Tibial artery (tissue), 4 donors: Measurements from ENCODE around the gene GADD45A.

Experiments
- DNase-seq, 2 donors: peaks; one replicate each; pipeline ENCODE4 v3.0.0-alpha.2; 2019
- H3K27ac ChIP-seq, 2 donors: fragments of 200-600 bp; sonication (generic) in 1 of 2; 1 replicate in 1 of 2; 2 replicates in 1 of 2; pipeline ENCODE4 v1.5.1; 2018 to 2019; ENCODE audit warnings: mild to moderate bottlenecking in 1 of 2
- H3K27me3 ChIP-seq, 2 donors: fragments of 200-600 bp; sonication (generic) in 1 of 2; one replicate each; pipeline versions ENCODE4 v1.5.1 to v1.6.0; 2016 to 2019
- H3K36me3 ChIP-seq, 3 donors: fragments of 200-600 bp; sonication (generic) in 2 of 3; one replicate each; pipeline ENCODE4 v1.5.1; 2016 to 2019; ENCODE audit warnings: mild to moderate bottlenecking in 2 of 3
- H3K4me1 ChIP-seq, 4 donors: fragments of 200-600 bp; sonication (generic) in 2 of 4; 1 replicate in 3 of 4; 2 replicates in 1 of 4; pipeline ENCODE4 v1.5.1; 2016 to 2019
- H3K4me3 ChIP-seq, 2 donors: fragments of 200-600 bp; sonication (generic) in 1 of 2; 1 replicate in 1 of 2; 2 replicates in 1 of 2; pipeline ENCODE4 v1.5.1; 2018 to 2019; ENCODE audit warnings: mild to moderate bottlenecking in 2 of 2
- H3K9me3 ChIP-seq, 3 donors: fragments of 200-600 bp; sonication (generic) in 1 of 3; one replicate each; pipeline ENCODE4 v1.5.1; 2016 to 2019
- intact Hi-C: fragments of 100-400 bp; cut with DNase I; formaldehyde crosslinking; loops from one replicate; pipeline ENCODE4 v1.15.0; 2023; ENCODE audit warnings: low total_unique reads
- TF ChIP-seq, protein P1 (sequence below), 2 experiments: fragments of 200-600 bp in 1 of 2; fragments of 450-650 bp in 1 of 2; IDR thresholded peaks; one replicate each; pipeline ENCODE4 v1.5.1; 2017 to 2019; ENCODE audit warnings: antibody characterized with exemption in 2 of 2, mild to moderate bottlenecking in 1 of 2, moderate library complexity in 1 of 2

The GADD45A gene

DNA sequence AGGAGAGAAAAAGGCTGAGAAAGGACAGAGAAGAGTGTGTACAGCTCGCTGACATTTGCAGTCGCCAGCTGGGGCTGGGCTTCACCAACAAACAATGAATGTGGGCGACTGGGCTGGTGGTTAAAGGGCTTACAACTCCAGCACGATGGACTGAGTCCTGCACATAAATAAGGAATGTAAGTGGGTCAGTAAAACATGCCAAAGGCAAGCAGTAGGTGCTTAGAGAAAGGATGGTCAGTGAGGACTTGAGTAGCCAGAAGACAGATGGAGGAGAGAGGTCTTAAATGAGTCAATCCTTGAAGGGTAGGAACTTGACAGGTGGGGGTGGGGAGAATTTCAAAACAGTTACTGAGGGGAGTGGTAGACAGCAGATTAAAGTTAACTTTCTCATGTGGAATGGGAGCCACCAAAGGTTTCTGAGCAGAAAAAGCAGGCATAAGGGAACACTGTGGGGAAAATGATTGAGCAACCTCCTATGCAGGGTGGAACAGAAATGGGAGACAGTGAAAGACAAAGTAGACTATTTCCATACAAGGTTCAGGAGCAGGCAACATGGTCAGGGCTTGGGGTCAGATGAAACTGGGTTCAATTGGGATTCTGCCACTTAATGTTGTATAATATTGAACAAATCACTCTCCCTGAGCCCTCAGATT lies 37.4 kb downstream of the GADD45A start:
- peaks cover 0 to 83% (median 44%) of the 10 kb centered on the region in 4 donors for H3K4me1 ChIP-seq
- H3K9me3 ChIP-seq: no peaks in the 10 kb centered on the region
- peak overlapping the region; percentile 64 to 74 for H3K27ac ChIP-seq
- intact Hi-C loops: no loop called here
- no peaks in the 10 kb centered on the region for H3K27me3 ChIP-seq
- TF ChIP-seq, protein P1, sequence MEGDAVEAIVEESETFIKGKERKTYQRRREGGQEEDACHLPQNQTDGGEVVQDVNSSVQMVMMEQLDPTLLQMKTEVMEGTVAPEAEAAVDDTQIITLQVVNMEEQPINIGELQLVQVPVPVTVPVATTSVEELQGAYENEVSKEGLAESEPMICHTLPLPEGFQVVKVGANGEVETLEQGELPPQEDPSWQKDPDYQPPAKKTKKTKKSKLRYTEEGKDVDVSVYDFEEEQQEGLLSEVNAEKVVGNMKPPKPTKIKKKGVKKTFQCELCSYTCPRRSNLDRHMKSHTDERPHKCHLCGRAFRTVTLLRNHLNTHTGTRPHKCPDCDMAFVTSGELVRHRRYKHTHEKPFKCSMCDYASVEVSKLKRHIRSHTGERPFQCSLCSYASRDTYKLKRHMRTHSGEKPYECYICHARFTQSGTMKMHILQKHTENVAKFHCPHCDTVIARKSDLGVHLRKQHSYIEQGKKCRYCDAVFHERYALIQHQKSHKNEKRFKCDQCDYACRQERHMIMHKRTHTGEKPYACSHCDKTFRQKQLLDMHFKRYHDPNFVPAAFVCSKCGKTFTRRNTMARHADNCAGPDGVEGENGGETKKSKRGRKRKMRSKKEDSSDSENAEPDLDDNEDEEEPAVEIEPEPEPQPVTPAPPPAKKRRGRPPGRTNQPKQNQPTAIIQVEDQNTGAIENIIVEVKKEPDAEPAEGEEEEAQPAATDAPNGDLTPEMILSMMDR (IDR thresholded peaks at IDR 0.05): no peak
- DNase-seq: no peak
- no peak overlapping the region for H3K4me3 ChIP-seq
- no peaks in the 10 kb centered on the region for H3K36me3 ChIP-seq

DNA sequence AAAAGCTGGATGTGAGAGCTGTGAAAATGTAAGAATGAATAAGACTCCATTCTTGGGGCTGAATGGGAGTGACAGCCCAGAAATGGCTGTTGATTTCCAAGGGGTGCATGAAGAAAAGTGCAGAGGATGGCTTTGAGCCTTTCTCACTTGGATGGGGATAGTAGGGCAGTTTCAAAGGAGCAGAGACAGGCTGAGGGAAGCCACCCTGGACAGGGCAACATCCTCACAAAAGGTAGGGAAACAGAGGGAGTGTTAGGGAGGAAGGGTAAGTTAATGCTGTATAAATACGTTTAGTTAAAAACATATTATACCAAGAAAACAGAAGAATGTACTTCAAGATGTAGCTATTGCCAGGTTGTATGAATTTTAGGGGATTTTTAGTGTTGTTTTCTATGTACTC lies 38.1 kb downstream of the GADD45A start:
- intact Hi-C loops: no loop called here
- H3K27ac ChIP-seq: peak overlapping the region; percentile 64 to 74
- TF ChIP-seq, protein P1 (IDR thresholded peaks at IDR 0.05): no peak
- no peaks in the 10 kb centered on the region for H3K27me3 ChIP-seq
- no peak for DNase-seq
- no peak overlapping the region for H3K4me3 ChIP-seq
- H3K9me3 ChIP-seq: no peaks in the 10 kb centered on the region
- peaks cover 0 to 77% (median 44%) of the 10 kb centered on the region in 4 donors for H3K4me1 ChIP-seq
- H3K36me3 ChIP-seq: no peaks in the 10 kb centered on the region

DNA sequence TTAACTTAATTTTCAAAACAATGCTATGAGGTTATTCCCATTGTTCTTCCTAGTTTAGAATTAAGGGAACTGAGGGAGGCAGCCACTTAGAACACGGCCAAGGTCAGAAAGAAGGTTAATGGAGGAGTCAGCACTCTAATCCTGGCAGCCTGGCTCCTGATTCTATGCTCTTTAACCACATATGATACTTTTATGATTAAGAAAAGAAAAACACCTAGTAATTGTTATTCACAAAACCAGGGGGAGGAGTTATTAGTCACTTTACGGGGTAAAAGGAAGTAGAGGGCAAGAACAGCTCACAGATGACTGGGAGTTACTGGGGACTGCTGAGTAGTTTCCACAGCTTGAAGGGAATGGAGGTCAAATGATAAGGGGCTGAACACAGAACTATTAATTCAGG lies 38.6 kb downstream of the GADD45A start:
- Histone ChIP-seq H3K4me1 (peaks cover 0 to 76% (median 43%) of the 10 kb centered on the region in 4 donors), H3K9me3 (no peaks in the 10 kb centered on the region), H3K27me3 (no peaks in the 10 kb centered on the region), H3K36me3 (no peaks in the 10 kb centered on the region), H3K27ac (peak overlapping the region; percentile 64 to 74), H3K4me3 (no peak overlapping the region)
- intact Hi-C loops: no loop called here
- no peak for DNase-seq
- TF ChIP-seq, protein P1 (IDR thresholded peaks at IDR 0.05): no peak

DNA sequence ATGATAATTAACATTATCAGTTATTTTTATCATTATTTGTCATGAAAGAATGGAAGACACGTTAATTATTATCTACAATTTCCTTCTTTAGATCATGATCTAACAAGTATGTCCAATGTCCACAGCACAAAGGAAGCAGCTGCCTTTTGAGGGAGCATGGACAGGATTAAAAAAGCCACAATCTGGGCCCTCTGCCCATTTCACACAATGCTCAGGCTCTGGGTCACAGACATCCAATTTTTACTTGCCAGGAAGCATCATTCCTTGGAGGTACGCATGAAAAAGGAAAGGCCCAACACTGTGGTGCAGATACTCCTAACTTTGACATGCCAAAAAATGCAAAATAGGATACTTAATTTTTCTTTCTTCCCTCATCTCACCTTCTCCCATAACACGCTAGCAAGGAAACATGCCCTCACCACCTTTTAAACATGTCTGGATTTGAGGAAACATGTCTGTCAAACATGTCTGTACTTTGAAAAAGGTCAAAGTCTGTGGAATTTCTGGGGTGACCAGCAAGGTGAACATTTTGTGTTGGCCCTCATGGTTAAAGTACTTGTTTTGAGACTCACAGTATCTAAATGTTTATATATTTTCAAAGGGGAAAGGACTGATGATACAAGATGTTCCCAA lies 40.0 kb downstream of the GADD45A start:
- Histone ChIP-seq H3K27me3 (no peaks in the 10 kb centered on the region), H3K27ac (peak overlapping the region; percentile 64 to 74), H3K4me3 (no peak overlapping the region), H3K36me3 (no peaks in the 10 kb centered on the region), H3K4me1 (peaks cover 0 to 71% (median 39%) of the 10 kb centered on the region in 4 donors), H3K9me3 (no peaks in the 10 kb centered on the region)
- intact Hi-C loops: no loop called here
- DNase-seq: no peak
- TF ChIP-seq, protein P1 (IDR thresholded peaks at IDR 0.05): no peak

DNA sequence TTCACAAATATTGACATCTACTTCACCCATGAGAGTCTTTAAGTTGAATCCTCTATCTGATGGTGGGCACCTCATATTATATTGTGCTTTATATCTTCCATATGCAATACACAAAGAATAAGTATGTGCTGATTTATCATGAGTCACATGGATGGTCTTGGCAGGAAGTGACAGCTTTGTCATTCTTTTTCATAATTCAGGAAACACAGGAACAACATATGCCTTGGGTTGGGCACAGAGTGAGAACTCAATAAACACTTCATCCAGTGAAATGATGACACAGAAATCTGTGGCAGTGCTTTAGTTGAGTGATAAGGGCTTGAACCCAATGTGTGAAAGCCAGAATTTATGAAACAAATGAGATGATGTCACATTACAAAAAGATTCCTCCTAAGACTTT lies 41.2 kb downstream of the GADD45A start:
- H3K4me3 ChIP-seq: no peak overlapping the region
- H3K27me3 ChIP-seq: no peaks in the 10 kb centered on the region

More for the DNA sequence above, 41.2 kb downstream of the GADD45A start:
- H3K9me3 ChIP-seq: no peaks in the 10 kb centered on the region
- peak overlapping the region; percentile 64 to 74 for H3K27ac ChIP-seq
- no peak for DNase-seq
- intact Hi-C loops: no loop called here
- no peaks in the 10 kb centered on the region for H3K36me3 ChIP-seq
- peaks cover 0 to 61% (median 35%) of the 10 kb centered on the region in 4 donors for H3K4me1 ChIP-seq
- TF ChIP-seq, protein P1 (IDR thresholded peaks at IDR 0.05): no peak
